Endometrium (tissue), 2 donors: ENCODE measurements around the gene NAT8L.

Experiments used
- FAIRE-seq: peaks from 2 replicates; lab custom pipeline; 2012; peaks lifted over from hg19 to GRCh38; lab: Jason Lieb, UNC
- donor health status: control.
- donor health status: control.

NAT8L gene

DNA sequence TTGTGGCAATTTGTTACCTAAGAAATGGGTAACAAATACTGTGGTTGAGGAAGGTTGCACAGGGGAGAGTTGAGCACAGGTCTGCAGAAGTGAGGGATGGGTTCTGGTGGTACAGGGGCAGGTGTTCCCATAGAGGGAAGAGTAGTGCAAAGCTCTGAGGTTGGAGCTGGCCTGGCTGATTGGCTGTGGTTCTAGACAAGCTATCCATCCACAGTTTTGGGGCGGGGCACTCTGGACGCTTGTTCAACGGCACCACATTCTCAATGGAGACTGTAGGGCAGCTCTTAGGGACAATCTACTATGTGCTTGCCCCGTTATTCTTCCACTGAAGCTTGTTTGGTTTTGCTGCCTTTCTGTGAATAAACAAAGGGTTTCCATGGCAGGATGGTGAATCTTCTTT is 35.4 kb downstream of the NAT8L start:
- FAIRE-seq = no peak

DNA sequence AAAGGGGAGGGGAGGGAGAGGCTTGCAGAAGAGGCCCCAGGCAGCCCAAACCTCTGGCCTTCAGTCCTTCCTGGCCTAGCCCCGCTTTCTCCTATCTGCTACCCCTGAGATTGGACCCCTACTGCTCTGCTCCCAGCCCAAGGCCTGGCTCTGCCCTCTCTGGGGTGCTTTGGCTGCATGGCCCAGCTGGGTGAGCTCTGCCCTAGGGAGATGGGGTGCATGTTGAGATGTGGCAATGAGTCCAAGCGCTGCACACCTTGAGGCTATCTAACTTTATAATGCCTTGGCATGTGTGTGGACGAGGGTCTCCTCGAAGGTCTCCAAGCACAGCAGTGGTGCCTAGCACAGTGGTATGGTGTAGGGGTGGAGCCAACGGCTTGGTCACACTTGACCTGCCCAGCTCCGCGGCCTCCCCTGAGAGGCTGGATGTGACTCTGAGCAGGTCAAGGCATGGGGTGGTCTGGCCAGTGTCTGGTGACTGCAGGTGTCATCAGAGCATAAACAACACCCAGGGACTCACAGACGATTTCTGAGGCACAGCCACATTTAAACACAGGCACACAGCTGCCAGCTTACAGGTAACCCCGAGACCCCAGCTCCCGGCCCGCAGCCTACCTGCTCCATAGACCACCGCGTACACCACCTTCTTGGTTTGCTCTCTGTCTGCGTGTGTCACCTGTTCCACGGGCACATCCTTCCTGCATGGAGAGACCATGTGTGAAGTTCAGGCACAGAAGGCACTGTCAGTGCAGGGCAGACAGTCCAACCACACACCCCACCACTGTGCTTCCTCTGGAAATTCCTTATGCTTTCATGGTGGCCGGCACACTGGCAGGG is 36.3 kb downstream of the NAT8L start:
- no peak for FAIRE-seq

DNA sequence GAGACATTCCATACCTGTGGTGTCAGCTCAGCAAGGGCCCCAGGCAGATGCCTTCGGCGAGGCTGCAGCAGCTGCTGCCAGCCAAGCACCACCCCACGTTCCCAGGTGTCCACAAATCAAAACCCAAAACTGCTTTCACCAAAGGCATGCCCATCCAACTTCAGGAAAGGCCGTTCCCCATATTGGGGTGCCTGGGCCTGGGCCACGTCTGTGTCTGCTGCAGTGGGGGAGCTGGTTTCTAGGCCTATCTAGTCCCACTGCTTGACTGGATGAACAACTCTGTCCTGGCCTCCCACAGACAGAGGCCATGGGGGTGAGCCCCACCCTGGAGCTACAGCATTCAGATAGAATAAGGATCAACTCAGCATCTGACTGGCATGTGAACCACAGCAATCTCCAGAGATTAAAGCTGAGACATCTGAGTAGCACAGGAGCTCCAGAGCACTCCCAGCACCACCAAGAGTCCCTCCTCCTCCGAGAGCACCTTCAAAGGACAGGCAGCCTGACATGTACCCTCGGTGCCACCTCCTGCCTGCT is 37.0 kb downstream of the NAT8L start:
- FAIRE-seq = no peak

DNA sequence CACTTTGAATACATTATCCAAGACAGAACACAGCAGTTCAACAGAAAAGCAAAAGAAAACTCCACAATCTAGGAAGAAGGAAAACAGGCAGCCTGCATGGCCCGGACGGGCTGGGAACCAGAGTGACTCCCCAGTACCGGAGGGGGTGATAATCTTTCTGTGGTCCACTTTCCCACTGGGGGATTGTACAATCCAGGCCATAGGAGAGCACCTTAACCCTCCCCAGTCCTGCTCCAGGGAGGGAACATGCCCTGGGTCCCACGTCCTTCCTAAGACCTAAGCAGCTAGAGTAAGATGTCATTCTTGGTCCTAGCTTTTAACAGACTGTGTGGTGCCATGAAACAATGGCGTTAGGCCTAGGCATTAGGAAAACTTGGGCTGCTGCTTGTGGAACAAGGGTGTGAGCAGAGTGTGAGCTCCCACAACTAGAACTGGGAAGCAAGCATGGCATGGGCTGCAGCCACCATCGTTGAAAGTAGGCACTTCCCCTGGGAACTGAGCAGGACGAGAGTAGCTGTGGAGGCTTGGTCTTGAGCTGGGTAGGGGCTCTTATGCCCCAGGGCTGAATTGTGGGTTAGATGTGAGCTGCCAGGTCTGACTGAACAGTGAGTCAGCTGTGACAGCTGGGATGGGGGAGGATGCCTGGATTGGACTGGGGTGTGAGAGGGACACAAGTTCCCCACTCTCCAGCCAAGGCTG is 42.4 kb downstream of the NAT8L start:
- no peak for FAIRE-seq

DNA sequence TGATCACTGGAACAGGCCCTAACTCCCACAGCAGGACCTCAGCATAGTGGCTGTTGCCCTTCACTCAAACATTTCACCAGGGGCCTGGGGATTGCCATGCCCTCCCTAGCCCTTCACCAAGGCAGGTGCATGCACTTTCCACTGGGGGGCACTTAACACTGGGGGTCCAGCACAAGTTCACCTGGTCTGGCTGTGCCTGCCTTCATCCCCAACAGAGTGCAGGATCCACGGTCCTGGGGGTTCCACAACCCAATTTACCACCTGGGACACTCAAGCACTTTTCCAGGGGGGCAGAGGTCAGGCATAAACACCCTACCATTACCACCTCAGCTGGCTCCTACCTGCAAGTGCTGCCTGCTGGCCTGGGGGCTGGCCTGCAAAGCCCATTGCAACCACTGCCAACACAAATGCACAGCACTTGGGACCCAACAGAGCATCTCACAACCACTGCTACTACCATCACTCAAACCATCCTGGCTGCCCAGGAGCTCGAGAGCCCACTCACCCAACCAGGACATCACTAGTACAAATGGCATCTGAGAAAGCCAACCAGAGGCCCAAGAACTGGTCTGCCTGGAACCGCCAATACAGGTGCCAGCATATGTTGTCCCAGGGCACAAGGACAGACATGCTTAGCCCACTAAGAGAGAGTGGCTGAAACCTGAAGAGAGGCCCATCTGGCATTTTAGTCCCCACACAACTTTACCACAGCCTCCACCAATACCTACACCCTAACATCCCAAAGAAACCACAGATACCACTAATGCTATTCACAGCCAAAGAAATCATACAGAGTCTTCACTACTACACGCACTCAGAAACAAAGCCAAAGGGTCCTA is 43.1 kb downstream of the NAT8L start:
- no peak for FAIRE-seq

DNA sequence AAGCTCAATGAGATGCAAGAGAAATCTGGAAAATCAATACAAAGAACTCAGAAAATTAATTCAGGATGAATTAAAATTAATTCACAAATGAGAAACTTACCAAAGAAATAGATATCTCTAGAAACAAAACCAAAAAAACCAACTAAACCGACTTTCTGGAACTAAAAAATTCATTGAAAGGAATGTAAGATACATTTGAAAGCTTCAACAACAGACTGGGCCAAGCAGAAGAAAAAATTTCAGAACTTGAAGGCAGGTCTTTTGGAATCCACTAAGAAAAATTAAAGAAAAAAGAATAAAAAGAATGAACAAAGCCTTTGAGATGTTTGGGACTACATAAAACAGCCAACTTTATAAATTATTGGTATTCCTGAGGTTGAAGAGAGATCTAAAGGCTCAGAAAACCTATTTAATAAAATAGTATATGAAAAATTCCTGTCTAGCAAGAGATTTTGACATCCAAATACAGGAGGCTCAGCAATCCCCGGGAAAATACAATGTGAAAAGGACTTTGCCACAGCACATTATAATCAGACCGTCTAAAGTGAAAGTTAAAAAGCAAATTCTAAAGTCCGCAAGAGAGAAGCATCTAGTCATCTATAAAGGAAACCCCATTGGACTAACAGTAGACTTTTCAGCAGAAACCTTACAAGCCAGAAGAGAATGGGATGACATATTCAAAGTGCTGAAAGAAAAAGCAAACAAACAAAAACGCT is 44.2 kb downstream of the NAT8L start:
- no peak for FAIRE-seq

DNA sequence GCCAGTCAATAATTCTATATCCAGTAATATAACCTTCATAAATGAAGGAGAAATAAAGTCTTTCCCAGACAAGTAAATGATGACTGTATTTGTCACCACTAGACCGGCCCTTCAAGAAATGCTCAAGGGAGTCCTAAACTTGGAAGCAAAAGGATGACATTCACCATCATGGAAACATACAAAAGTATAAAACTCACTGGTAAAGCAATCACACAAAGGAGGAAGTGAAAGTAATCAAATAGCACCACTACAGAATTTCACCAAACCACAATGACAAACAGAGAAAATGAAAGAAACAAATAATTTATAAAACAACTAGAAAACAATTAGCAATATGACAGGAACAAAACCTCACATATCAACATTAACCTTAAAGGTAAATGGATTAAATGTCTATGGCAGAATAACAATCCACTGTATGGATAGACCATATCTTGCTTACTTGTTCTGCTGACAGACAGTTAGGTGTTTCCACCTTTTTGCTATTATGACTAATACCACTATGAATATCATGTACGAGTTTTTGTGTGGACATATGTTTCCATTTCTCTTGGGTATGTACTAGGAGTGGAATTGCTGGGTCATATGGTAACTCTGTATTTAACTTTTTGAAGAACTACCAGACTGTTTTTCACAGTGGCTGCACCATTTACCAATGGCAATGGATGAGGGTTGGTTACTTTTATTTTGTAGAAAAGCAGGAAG is 44.9 kb downstream of the NAT8L start:
- no peak for FAIRE-seq

DNA sequence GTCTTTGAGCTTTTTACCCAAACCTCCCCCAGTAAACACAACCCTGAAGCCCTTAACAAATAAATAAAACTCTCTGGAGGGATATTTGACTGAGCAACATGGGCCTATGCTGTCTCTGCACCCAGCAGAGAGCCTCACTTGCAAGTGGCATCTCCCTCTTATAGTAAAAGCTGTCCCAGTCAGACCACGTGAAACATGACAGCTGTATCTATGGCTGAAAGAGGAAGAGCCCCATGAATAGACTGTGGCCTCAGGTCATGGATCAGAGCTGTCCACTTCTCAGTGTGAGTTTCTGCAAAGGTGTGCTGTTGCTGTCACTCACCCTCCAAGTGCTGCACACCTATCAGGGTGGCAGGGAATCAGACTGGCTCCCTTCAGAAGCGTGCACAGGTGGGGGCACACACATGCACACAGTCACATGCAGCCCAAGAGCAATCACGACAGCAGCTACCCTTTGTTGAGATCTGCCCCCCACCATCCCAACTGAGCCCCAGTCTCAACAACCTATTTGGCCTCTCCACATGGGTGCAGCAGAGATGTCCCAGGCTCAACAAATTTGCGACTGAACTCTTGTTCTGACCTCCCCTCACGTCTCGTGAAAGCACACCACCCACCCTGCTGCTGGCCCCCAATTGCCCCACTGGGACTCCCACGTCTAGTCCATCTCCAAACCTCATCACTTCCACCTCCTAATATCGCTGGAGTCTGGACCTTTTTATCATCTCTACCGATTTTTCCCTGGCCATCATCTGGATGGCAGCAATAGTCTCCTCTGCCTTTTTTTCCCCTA is 45.6 kb downstream of the NAT8L start:
- no peak for FAIRE-seq

DNA sequence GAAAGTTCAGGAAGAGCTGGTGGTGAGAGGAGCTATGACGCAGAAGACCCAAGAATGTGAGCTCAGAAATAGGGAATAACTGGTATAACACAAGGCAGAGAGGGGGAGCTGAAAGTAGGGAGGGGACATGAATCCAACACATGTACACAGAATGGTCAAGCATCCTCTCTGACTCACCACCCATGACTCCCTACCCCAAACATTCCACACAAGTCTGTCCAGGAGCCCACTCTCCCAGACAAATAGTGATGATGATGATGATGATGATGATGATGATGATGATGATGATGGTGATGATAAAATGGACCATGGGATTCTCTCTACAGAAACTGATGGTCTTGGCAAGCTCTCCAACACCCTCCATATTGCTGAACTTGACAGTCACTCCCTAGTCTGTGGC is 46.4 kb downstream of the NAT8L start:
- no peak for FAIRE-seq

DNA sequence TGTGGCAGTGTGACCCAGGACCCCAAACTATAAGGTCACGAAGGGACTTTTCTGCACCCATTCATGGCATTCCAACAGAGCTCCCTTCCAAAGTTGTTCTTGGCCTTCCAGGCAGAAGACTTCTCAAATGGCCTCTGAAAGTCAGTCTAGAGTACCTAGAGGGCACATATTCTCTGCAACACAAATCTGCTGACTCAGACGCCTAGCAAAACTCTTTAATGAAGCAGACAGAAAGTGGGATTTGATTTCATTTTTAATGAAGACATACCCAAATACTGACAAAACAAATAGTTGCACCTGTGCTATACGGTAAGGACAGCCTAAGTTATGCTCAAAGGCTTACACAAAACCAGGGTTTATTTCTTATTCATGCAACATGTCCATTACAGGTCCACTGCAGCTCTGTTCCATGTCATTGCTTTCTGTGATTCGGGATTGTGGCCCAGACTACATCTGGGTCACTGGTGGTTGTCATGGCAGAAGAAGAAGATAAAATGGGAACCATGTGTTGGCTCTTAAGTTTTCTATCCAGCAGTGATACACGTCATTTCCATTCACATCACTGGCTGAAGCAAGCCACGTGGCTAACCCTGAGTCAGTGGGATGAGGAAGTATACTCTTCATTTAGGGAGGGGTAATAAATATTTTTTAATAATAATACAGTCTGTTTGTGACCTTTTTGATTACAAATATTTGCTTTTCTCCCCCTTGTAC is 57.7 kb downstream of the NAT8L start:
- no peak for FAIRE-seq
